CMK (cell line): ENCODE data around the gene PDLIM7.

Source experiments
- DNase-seq: peaks from one replicate; pipeline ENCODE4 v3.0.0-alpha.2; 2010; ENCODE audit warnings: low read depth

The PDLIM7 gene

GRCh38 chr5:177456976-177457851 is 40.2 kb downstream of the PDLIM7 start:
- peak; percentile 81 for DNase-seq

DNA sequence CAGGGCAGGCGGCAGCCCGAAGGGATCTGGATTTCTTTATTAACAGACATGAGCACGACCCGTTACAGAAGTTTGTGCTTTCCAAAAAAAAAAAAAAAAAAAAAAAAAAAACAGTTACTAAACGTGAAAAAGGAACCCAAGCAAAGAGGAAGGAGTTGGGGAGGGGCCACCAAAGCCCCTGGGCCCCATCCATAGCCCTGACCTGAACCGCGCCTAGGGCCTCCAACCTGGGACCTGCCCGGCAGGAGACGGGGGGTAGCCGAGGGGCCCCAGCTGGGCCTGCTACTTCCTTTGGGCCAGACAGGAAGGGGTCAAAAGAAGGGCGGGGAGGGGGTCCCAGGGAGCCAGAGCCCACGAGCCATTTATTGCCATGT is 40.8 kb downstream of the PDLIM7 start:
- DNase-seq: no peak

DNA sequence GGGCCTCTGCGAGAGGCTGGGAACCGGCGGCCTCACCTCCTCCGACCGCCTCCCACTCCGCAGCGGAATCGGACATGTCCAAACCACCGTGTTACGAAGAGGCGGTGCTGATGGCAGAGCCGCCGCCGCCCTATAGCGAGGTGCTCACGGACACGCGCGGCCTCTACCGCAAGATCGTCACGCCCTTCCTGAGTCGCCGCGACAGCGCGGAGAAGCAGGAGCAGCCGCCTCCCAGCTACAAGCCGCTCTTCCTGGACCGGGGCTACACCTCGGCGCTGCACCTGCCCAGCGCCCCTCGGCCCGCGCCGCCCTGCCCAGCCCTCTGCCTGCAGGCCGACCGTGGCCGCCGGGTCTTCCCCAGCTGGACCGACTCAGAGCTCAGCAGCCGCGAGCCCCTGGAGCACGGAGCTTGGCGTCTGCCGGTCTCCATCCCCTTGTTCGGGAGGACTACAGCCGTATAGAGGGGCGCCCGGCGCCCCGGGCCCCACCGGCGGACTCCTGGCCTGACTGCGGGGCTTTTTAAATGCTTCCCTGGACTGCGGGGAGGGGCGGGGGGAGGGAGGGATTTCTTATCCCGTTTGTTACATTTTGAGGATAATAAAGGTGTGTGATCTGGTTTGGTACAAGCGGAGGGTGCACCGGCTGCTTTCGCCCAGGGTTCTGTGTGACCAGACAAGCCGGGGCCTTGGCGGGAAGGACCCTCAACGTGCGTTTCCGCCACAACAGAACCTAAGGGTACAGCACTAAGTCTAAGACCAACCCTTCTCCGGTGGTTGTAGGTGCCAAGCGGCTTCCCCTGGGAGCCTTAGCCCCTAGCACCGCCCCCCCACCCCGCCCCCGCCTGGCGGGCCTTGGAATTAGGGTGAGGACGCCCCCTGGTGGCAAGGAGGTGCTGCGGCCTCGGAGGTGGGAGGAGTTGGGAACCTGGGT is 41.5 kb downstream of the PDLIM7 start:
- DNase-seq: peak; percentile 74

DNA sequence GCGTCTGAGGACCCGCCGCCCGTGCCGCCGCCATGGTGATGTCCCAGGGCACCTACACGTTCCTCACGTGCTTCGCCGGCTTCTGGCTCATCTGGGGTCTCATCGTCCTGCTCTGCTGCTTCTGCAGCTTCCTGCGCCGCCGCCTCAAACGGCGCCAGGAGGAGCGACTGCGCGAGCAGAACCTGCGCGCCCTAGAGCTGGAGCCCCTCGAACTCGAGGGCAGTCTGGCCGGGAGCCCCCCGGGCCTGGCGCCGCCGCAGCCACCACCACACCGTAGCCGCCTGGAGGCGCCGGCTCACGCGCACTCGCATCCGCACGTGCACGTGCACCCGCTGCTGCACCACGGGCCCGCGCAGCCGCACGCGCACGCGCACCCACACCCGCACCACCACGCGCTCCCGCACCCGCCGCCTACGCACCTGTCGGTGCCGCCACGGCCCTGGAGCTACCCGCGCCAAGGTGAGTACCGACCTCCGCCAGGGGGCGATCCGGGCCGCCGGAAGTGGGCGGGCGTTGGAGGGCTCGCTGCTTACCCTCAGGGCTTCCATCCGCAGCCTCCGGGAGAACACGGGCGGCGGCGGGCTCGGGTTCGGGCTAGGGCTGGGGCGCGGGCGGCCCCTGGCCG is 42.3 kb downstream of the PDLIM7 start:
- DNase-seq: no peak

GRCh38 chr5:177454397-177455035 is 42.9 kb downstream of the PDLIM7 start:
- DNase-seq: no peak

GRCh38 chr5:177453852-177454396 is 43.5 kb downstream of the PDLIM7 start:
- no peak for DNase-seq

DNA sequence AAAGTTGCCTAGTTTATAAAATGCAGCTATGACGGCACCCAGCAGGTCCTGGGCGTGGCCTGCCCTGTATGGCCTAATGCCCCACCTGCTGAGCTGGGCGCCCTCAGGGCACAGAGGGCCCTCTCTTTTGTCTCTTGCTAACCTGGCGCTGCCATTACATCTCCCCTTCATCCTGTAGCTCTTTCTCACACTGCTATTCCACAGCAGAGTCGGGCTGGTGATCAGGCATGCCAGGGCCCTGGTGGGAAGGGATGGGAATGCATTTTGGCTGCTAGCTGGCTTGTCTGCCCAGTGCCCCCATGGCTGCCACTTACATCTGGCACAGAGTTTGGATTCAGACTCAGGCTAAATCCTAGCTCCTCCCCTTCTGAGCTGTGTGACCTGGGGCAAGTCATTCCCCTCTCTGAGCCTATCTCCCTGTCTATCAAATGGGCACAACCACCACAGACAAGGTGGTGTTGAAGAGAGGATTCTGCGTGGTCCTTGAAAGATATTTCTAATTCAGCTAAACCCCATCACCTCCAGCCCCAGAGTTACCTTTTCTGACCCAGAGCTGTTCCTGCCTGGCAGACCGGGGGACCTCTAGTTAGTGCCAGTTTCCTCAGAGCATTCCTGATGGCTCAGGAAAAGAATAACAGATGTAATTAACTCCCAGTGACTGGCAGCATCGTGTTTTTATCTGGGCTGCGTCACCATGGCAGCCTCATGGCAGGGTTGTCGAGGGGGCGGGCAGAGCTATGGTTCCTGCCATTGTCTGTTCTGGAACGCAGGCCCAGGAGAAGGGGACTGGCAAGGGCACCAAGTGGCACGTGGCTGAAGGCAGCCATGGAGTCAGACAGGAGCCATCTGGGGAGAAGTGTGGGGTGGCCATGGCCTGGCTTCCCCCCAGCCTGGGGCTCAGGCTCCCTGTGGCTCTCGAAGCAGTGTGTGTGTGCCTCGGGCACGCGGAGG is 44.4 kb downstream of the PDLIM7 start:
- DNase-seq: no peak

DNA sequence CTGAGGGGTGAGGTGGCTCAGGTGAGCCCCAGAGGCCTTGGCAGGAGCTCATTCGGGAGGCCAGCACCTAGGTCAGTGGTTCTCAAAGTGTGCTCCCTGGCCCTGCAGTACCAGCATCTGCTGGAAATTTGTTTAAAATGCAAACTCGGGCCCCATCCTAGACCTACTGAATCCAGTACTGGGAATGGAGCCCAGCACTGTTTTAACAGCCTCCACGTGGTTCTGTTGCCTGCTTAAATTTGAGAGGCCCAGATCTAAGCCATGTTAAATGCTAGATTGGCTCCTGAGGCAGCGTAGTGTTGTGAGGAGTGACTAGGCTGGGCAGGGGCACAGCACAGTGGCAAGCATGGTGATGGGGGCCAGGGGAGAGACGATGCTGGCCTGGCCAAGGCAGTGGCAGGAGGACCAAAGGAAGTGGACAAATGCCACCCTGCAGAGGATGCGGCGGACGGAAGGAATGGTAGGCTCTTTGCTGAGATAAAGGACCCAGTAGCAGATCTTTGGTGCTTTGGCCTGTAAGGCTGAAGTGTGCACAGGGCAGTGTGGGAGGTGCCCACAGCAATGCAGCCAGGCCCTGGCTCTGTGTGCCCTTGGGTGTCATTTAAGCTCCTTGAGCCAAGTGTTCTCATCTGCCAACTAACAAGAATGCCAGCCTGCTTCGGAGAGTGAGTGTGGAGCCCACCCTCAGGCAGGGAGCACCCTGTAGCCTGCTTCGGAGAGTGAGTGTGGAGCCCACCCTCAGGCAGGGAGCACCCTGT is 46.6 kb downstream of the PDLIM7 start:
- no peak for DNase-seq

DNA sequence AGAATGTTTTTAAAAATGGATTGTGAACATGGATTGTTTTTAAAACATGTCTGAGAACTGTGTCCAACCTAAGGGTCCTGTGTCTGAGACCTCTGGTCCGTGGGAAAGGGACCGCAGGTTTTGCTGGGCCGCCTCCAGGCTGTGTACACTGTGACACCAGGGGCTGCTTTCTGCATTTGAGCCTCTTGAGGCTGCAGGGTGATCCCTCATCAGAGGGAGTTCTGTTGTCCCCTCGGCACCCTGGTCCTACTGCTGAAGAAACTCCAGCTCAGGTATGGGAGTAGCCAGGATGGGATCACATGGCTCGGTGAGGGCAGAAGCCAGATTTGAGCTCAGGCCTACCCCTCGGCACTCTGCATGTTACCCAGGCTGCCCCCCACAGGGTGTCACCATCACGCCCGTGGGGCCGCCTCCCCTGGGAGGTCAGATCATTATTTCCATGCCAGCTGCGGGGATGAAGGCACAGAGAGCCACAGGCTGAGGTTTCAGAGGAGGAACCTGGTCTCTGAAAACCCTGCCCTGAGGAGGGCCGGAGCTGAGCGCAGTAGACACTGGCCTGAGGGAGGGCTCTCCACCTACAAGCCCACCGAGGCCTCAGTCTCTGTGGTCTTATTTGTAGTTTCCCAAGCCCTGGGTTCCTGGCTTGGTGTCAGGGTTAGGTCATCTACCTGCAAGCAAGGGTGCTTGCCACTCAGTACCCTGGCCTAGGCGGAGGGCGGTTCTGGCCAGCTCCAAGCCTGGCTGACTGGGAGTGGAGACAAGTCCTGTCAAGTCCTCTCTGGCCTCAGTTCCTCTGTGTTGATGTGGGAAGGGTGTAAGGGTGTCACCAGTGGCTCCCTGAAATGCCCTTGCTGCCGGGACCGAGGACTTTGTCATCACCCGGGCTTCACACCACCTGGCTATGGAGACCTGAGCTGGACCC is 48.0 kb downstream of the PDLIM7 start:
- no peak for DNase-seq

DNA sequence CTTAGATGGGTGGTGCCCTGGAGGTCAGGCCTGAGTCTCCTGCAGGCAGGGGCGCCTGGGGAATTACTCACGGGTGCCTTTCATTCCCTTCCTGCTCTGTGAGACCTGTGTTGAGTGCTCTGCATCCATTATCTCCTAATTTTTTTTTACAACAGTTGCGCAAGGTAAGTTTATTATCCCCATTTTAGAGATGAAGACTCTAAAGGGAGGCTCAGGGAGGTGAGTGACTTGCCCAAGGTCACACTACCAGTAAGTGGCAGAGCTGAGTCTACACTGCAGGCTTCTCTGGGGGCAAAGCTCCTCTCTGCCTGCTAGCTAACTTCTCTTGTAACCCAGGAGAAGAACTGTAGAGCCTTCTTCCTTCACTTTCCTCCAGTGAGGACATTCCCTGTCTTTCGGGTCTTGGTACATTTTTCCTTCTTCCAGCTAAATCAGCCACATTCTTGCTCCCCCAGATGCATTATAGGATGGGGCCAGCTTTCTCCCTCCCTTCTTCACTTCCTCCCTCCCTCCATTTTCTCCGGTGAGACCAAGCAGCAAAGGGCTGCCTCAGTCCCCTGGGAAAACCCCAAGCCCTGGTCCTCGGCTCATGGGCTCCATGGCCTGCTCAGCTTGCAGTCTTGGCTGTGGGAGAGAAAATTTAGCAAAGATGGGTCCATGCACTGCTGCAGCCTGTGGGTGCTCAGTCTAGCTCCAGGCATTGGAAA is 49.0 kb downstream of the PDLIM7 start:
- DNase-seq: no peak

GRCh38 chr5:177447611-177448243 is 49.7 kb downstream of the PDLIM7 start:
- no peak for DNase-seq

DNA sequence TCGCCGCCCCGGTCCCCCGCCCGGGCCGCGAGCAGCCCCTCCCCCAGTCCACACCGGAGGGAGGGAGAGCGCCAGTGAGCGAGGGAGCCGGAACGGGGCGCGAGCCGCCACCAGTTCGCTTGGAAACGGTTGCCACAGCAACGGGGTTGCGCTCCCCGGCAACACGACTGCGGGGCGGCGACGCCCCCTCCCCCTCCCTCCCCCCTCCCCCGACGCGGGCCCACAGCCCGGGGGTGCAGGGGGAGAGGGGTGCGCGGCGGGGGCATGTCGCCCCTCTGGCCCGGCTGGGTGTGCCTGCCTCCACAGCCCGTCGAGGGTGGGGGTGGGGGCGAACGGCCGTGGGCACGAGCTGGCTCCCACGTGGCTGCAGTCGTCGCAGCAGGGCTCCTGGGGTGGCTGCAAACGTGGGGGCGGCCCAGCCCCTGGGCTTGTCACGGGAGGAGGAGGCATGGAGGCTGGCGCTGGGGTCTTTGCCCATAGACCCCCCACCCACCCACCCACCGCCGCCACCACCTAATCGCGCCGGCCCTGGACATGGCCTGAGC is 50.3 kb downstream of the PDLIM7 start:
- no peak for DNase-seq

GRCh38 chr5:177446200-177447065 is 51.0 kb downstream of the PDLIM7 start, which contains the start of gene PRR7:
PRR7 (plus strand) TSS chr5:177446814; CDS start chr5:177455068, 8,254 bp downstream.
- no peak for DNase-seq

- no peak for DNase-seq
Observed at GRCh38 chr5:177445917-177446199, 51.5 kb downstream of the PDLIM7 start.

DNA sequence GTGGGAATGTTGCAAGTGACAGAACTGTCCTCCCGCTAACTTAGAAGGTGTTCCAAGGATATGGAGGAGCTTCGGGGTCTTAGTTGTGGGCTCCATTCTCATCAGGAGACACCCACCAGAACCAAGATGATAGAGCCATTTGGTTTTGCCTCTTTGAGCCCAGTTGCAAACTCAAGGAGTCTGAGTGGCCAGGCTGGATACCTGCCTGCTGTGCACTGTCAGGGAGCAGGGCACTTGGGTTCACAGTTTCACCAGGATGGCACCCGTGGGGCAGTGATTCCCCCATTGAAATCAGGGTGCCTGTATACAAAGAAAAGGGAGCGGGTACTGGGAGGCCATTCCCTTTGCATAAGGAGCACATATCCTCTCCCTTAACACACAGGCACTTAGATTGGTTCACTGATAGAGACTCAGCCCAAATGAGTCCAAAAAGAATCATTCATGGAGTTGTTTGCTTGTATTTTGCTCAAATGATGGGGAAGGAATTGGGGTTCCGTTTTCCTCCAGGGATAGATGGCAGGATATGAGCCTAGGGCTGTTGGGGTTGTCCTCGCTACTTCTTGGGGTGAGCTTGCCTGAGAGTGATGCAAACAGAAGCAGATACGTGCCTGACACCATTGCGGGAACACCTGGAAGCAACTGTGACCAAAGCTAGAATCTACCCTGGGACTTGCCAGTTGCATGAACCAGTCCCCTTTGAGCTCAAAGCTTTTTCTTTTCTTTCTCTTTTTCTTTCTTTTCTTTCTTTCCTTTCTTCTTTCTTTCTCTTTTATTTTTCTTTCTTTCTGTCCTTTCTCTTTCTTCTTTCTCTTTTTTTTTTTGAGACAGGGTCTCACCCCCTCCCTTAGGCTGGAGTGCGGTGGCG is 52.1 kb downstream of the PDLIM7 start:
- DNase-seq: no peak
